Measurements from ENCODE around the gene NDRG2. TPM values are rescaled to one million over a fixed set of nuclear protein-coding genes. Genes with fewer than 3 reads are reported as not detected.

The NDRG2 gene
- polyA plus RNA-seq, 3 donors from 2014 or later = 10.9 to 40.0 (median 19.9) TPM

- DNase-seq = no peak
- no peak overlapping the region for H3K4me3 Mint-ChIP-seq
- no peak overlapping the region for H3K27ac Mint-ChIP-seq
- H3K4me1 Mint-ChIP-seq = no peaks in the 10 kb centered on the region
- H3K27me3 Mint-ChIP-seq (ENCODE audit: low read depth in 3 of 3) = peaks cover 8 to 25% (median 11%) of the 10 kb centered on the region in 3 donors
- H3K36me3 Mint-ChIP-seq = no peaks in the 10 kb centered on the region
- no peaks in the 10 kb centered on the region for H3K9me3 Mint-ChIP-seq
Observed at GRCh38 chr14:21061347-21061668, 36.4 kb upstream of the NDRG2 start.

- Mint-ChIP-seq H3K27me3 (ENCODE audit: low read depth in 3 of 3) (peaks cover 8 to 25% (median 11%) of the 10 kb centered on the region in 3 donors), H3K9me3 (no peaks in the 10 kb centered on the region), H3K36me3 (no peaks in the 10 kb centered on the region), H3K27ac (no peak overlapping the region), H3K4me1 (no peaks in the 10 kb centered on the region), H3K4me3 (no peak overlapping the region)
- no peak for DNase-seq
Observed at GRCh38 chr14:21060614-21061346, 35.9 kb upstream of the NDRG2 start.

- Mint-ChIP-seq H3K4me1 (no peaks in the 10 kb centered on the region), H3K27me3 (ENCODE audit: low read depth in 3 of 3) (peaks cover 2 to 22% (median 8%) of the 10 kb centered on the region in 3 donors), H3K36me3 (no peaks in the 10 kb centered on the region), H3K27ac (no peak overlapping the region), H3K9me3 (no peaks in the 10 kb centered on the region), H3K4me3 (no peak overlapping the region)
- DNase-seq = no peak
Observed at GRCh38 chr14:21059842-21060613, 35.2 kb upstream of the NDRG2 start.

GRCh38 chr14:21058903-21059302 is 34.0 kb upstream of the NDRG2 start:
- Mint-ChIP-seq H3K27ac (no peak overlapping the region), H3K27me3 (ENCODE audit: low read depth in 3 of 3) (peaks cover 2 to 17% (median 8%) of the 10 kb centered on the region in 3 donors), H3K4me1 (no peaks in the 10 kb centered on the region), H3K36me3 (no peaks in the 10 kb centered on the region), H3K9me3 (no peaks in the 10 kb centered on the region), H3K4me3 (no peak overlapping the region)
- DNase-seq = no peak

- H3K4me1 Mint-ChIP-seq = no peaks in the 10 kb centered on the region
- H3K36me3 Mint-ChIP-seq = no peaks in the 10 kb centered on the region
- no peak for DNase-seq
- H3K4me3 Mint-ChIP-seq = no peak within 1 kb of the TSS
- H3K27me3 Mint-ChIP-seq (ENCODE audit: low read depth in 3 of 3) = peaks cover under 1 to 10% (median 9%) of the 10 kb centered on the region in 3 donors
- no peak within 1 kb of the TSS for H3K27ac Mint-ChIP-seq
- H3K9me3 Mint-ChIP-seq = no peaks in the 10 kb centered on the region
Observed at GRCh38 chr14:21057803-21058675, 33.2 kb upstream of the NDRG2 start, which contains the start of gene RNASE8. Gene RNASE8 (plus strand): TSS chr14:21057822. CDS start chr14:21057893, 71 bp downstream.

- Mint-ChIP-seq H3K27ac (no peak overlapping the region), H3K36me3 (no peaks in the 10 kb centered on the region), H3K27me3 (ENCODE audit: low read depth in 3 of 3) (peaks cover 0 to 7% (median 2%) of the 10 kb centered on the region in 3 donors), H3K4me1 (no peaks in the 10 kb centered on the region), H3K4me3 (no peak overlapping the region), H3K9me3 (no peaks in the 10 kb centered on the region)
- DNase-seq = no peak
Observed at GRCh38 chr14:21056520-21057163, 31.8 kb upstream of the NDRG2 start.

GRCh38 chr14:21055432-21056117 is 30.7 kb upstream of the NDRG2 start:
- Mint-ChIP-seq H3K9me3 (no peaks in the 10 kb centered on the region), H3K36me3 (no peaks in the 10 kb centered on the region), H3K4me1 (no peaks in the 10 kb centered on the region), H3K4me3 (no peak overlapping the region), H3K27me3 (ENCODE audit: low read depth in 3 of 3) (peaks cover 0 to 7% (median 2%) of the 10 kb centered on the region in 3 donors), H3K27ac (no peak overlapping the region)
- DNase-seq = no peak

GRCh38 chr14:21054768-21055145 is 29.9 kb upstream of the NDRG2 start:
- H3K27me3 Mint-ChIP-seq (ENCODE audit: low read depth in 3 of 3) = peaks cover 0 to 7% (median 2%) of the 10 kb centered on the region in 3 donors
- no peak overlapping the region for H3K27ac Mint-ChIP-seq
- no peaks in the 10 kb centered on the region for H3K9me3 Mint-ChIP-seq
- no peaks in the 10 kb centered on the region for H3K36me3 Mint-ChIP-seq
- DNase-seq = no peak
- H3K4me1 Mint-ChIP-seq = no peaks in the 10 kb centered on the region
- no peak overlapping the region for H3K4me3 Mint-ChIP-seq

GRCh38 chr14:21054123-21054767 is 29.4 kb upstream of the NDRG2 start:
- Mint-ChIP-seq H3K4me1 (no peaks in the 10 kb centered on the region), H3K4me3 (no peak overlapping the region), H3K27ac (no peak overlapping the region), H3K9me3 (no peaks in the 10 kb centered on the region), H3K27me3 (ENCODE audit: low read depth in 3 of 3) (peaks cover 0 to 7% (median 2%) of the 10 kb centered on the region in 3 donors), H3K36me3 (no peaks in the 10 kb centered on the region)
- DNase-seq = no peak

GRCh38 chr14:21053184-21054122 is 28.6 kb upstream of the NDRG2 start:
- Mint-ChIP-seq H3K9me3 (no peaks in the 10 kb centered on the region), H3K4me3 (no peak overlapping the region), H3K27ac (no peak overlapping the region), H3K27me3 (ENCODE audit: low read depth in 3 of 3) (peaks cover 0 to 7% (median 2%) of the 10 kb centered on the region in 3 donors), H3K4me1 (no peaks in the 10 kb centered on the region), H3K36me3 (no peaks in the 10 kb centered on the region)
- DNase-seq = no peak

- Mint-ChIP-seq H3K4me1 (no peaks in the 10 kb centered on the region), H3K4me3 (no peak overlapping the region), H3K27ac (no peak overlapping the region), H3K27me3 (ENCODE audit: low read depth in 3 of 3) (peaks cover 0 to 2% (median 0%) of the 10 kb centered on the region in 3 donors), H3K36me3 (no peaks in the 10 kb centered on the region), H3K9me3 (no peaks in the 10 kb centered on the region)
- no peak for DNase-seq
Observed at GRCh38 chr14:21050597-21050996, 25.7 kb upstream of the NDRG2 start.

- Mint-ChIP-seq H3K36me3 (no peaks in the 10 kb centered on the region), H3K4me1 (no peaks in the 10 kb centered on the region), H3K4me3 (no peak overlapping the region), H3K27me3 (ENCODE audit: low read depth in 3 of 3) (peaks cover 0 to 2% (median 2%) of the 10 kb centered on the region in 3 donors), H3K27ac (no peak overlapping the region), H3K9me3 (no peaks in the 10 kb centered on the region)
- no peak for DNase-seq
Observed at GRCh38 chr14:21049271-21049673, 24.4 kb upstream of the NDRG2 start.
